Psoas muscle (tissue), 8 donors: ENCODE results near the gene IQCE. TPM values are rescaled to one million over a fixed set of nuclear protein-coding genes. Genes with fewer than 3 reads are reported as not detected.

Experiments used
- ATAC-seq, 4 donors: fragments of 200-7000 bp; cut with Tn5 transposase; one replicate each; pipeline ENCODE4 v1.9.1; 2020; ENCODE audit warnings: moderate library complexity in 3 of 4, mild to moderate bottlenecking in 2 of 4
- DNase-seq, 2 donors: peaks; one replicate each; pipeline ENCODE4 v3.0.0-alpha.2; 2020
- H3K27ac ChIP-seq: fragments of 200-600 bp; one replicate; pipeline ENCODE4 v1.8.0; 2022
- H3K27me3 ChIP-seq, 3 donors: fragments of 200-600 bp in 1 of 3; one replicate each; pipeline versions ENCODE4 v1.6.1 to v1.8.0; 2013 to 2022; ENCODE audit warnings: low read length in 2 of 3, mild to moderate bottlenecking in 2 of 3, moderate library complexity in 1 of 3; ENCODE audit not compliant: insufficient read depth in 3 of 3
- H3K36me3 ChIP-seq, 2 donors: fragments of 200-600 bp in 1 of 2; one replicate each; pipeline versions ENCODE4 v1.6.1 to v1.8.0; 2013 to 2022; ENCODE audit warnings: low read depth in 1 of 2, mild to moderate bottlenecking in 1 of 2, moderate library complexity in 1 of 2; ENCODE audit not compliant: insufficient read depth in 1 of 2
- H3K4me1 ChIP-seq: fragments of 200-600 bp; one replicate; pipeline ENCODE4 v1.8.0; 2022
- H3K4me3 ChIP-seq: fragments of 200-600 bp; one replicate; pipeline ENCODE4 v1.8.0; 2022; ENCODE audit warnings: mild to moderate bottlenecking
- H3K9me3 ChIP-seq: fragments of 200-600 bp; one replicate; pipeline ENCODE4 v1.8.0; 2022
- WGBS, 3 donors: extraction: QIAGEN DNeasy Blood & Tissue Kit; methylation state at CpG; one replicate each; pipeline versions ENCODE4 v1.1.6 to v1.1.7; 2013; 5-methylcytosine and 5-hydroxymethylcytosine counted together
- intact Hi-C, 2 donors: fragments of 100-400 bp; cut with DNase I; formaldehyde crosslinking; loops; one replicate each; pipeline versions ENCODE4 v1.11.0 to v1.14.2; 2022
- polyA plus RNA-seq, 3 donors: library from polyadenylated mRNA; stranded (reverse); fragments of 200-250 nt; gene quantifications; one replicate each; pipeline ENCODE4 v1.2.3, GENCODE V29; 2013
- total RNA-seq, 4 donors: library from RNA; stranded (reverse); fragmentation: NEBNext Ultra II Directional in 2 of 4; extraction: Animal tissue kit (Norgen Biotek cat#: 25700) in 2 of 4; gene quantifications; one replicate each; pipeline versions ENCODE4 v1.2.1 to v1.2.4, GENCODE V29; 2021 to 2023
- TF ChIP-seq, protein P1 (sequence below): fragments of 200-600 bp; IDR thresholded peaks from one replicate; pipeline ENCODE4 v1.8.0; 2022; ENCODE audit warnings: antibody characterized with exemption
- donor health status: healthy with polysubstance abuse.
- donor health status: DM: no; HTN: no; CAD: no; lungs with moderate emphysema.
- donor health status: Bipolar disorder and iron deficiency.
- donor health status: healthy.
- donor health status: DM: yes; HTN: yes; CAD: no.
- donor health status: DM: no; HTN: no; CAD: no.
- donor health status: DM: no; HTN: no; CAD: no.
- donor health status: DM: yes; HTN: yes; CAD: no.

IQCE gene
- total and polyA plus RNA-seq, 7 donors: 2.4 to 9.6 (median 6.6) TPM

DNA sequence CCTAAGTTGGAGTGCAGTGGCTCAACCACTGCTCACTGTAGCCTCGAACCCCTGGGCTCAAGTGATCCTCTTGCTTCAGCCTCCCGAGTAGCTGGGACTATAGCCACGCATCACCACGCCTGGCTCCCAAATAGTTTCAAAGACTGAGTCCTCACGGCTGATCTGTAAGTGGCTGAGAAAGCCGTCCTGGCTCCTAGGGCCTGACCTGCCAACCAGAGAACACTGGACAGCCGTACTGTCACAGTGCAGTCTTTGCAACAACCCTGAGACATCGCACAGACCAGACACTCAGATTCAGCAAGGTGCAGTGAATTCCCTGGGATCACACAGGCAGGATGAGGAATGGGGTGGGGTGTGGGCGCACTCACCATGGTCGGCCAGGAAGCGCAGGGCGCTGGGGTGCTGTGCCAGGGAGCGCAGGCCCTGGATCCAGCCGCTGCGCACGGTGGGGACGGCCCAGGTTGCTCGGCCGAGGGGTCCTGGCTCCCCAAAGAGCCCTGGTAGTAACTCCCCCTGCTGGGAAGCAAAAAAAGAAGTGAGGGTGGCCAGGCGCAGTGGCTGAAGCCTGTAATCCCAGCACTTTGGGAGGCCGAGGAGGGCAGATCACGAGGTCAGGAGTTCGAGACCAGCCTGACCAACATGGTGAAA, 14.1 kb upstream of the IQCE start:
- no peaks in the 10 kb centered on the region for H3K27me3 ChIP-seq
- WGBS, 3 donors: 87 to 93% (median 93%) methylated on average over 23 of the region's 23 CpGs
- intact Hi-C loops: loop anchor here in 1 of 2 donors (5.0 kb wide), 1 partner anchor 67 kb away; the partner anchor contains the start of gene GRIFIN
- DNase-seq (no peak), ATAC-seq (no peak)
- no peak overlapping the region for H3K4me3 ChIP-seq
- TF ChIP-seq, protein P1, sequence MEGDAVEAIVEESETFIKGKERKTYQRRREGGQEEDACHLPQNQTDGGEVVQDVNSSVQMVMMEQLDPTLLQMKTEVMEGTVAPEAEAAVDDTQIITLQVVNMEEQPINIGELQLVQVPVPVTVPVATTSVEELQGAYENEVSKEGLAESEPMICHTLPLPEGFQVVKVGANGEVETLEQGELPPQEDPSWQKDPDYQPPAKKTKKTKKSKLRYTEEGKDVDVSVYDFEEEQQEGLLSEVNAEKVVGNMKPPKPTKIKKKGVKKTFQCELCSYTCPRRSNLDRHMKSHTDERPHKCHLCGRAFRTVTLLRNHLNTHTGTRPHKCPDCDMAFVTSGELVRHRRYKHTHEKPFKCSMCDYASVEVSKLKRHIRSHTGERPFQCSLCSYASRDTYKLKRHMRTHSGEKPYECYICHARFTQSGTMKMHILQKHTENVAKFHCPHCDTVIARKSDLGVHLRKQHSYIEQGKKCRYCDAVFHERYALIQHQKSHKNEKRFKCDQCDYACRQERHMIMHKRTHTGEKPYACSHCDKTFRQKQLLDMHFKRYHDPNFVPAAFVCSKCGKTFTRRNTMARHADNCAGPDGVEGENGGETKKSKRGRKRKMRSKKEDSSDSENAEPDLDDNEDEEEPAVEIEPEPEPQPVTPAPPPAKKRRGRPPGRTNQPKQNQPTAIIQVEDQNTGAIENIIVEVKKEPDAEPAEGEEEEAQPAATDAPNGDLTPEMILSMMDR: no peak
- H3K36me3 ChIP-seq: peaks cover 3 to 95% of the 10 kb centered on the region in 2 donors
- no peaks in the 10 kb centered on the region for H3K4me1 ChIP-seq
- H3K27ac ChIP-seq: no peak overlapping the region
- H3K9me3 ChIP-seq: no peaks in the 10 kb centered on the region

DNA sequence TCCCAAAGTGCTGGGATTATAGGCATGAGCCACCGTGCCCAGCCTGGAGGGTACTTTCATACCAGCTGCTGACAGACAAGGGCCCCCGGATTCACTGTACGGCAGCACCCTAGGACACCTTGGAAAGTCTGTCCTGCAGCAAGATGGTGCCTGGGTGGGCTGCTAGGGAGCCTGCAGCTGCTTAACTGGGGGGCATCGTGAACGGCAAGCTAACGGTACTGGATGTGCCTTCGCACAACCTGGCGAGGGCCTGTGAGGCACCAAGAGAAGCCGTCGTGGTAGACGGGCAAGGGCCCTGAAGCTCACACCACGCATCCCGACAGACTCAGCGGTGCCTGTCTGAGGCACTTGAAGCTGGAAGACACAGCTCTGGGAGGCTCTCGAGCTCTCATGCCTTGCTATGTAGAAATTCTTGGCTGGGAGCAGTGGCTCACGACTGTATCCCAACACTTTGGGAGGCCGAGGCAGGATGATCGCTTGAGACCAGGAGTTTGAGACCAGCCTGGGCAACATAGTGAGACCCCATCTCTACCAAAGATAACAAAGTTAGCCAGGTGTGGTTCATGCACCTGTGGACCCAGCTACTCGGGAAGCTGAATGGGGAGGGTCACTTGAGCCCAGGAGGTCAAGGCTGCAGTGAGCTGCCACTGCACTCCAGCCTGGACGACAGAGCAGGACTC, 12.9 kb upstream of the IQCE start:
- Histone ChIP-seq H3K27me3 (no peaks in the 10 kb centered on the region), H3K27ac (no peak overlapping the region), H3K4me3 (no peak overlapping the region), H3K36me3 (peaks cover 3 to 88% of the 10 kb centered on the region in 2 donors), H3K9me3 (no peaks in the 10 kb centered on the region), H3K4me1 (no peaks in the 10 kb centered on the region)
- 89 to 93% (median 90%) methylated on average over 20 of the region's 20 CpGs for WGBS, 3 donors
- intact Hi-C loops: loop anchor here in 1 of 2 donors (5.0 kb wide), 1 partner anchor 69 kb away; the partner anchor contains the start of gene GRIFIN
- no peak for ATAC-seq
- DNase-seq: no peak
- TF ChIP-seq, protein P1: no peak

DNA sequence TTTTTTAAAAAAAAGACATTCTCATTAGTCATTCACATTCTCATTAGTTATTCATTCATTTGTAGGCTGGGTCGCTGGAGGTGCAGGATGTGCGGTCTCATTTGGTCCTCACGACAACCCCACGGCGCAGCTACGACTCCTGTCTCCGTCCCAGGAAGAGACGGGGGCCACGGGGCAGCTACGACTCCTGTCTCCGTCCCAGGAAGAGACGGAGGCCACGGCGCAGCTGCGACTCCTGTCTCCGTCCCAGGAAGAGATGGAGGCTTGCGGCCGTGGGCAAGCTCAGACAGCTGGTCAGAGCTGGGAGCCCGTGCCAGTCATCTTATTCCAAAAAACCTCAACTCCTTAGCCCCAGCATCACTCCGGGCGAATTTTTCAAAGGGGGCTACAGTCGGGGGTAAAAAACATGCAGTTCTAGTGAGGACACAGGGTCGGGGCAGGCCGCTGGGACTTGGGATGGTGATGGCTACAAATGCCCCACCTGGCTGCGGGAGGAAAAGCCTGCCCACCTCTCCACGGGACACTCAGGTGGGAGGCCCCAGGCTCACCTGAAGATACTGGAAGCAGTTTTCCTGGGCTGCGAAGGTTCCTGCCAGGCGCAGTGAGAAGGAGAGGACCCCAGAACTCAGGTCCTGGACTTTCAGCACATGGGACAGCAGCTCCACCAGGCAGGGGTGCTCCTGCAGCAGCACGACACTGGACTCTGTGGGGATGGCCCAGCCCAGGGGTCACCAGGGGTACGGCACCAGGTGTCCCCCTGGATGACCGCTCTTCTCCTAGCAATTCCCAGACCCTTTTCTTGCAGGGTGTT, 11.8 kb upstream of the IQCE start:
- H3K9me3 ChIP-seq: no peaks in the 10 kb centered on the region
- DNase-seq (no peak), ATAC-seq (no peak)
- no peaks in the 10 kb centered on the region for H3K4me1 ChIP-seq
- 89 to 94% (median 90%) methylated on average over 30 to 31 of the region's 31 CpGs for WGBS, 3 donors
- H3K4me3 ChIP-seq: no peak overlapping the region
- no peak overlapping the region for H3K27ac ChIP-seq
- intact Hi-C loops: loop anchor here in 1 of 2 donors (5.0 kb wide), 1 partner anchor 70 kb away; the partner anchor contains the start of gene GRIFIN
- no peaks in the 10 kb centered on the region for H3K27me3 ChIP-seq
- TF ChIP-seq, protein P1: no peak
- peaks cover 3 to 77% of the 10 kb centered on the region in 2 donors for H3K36me3 ChIP-seq

DNA sequence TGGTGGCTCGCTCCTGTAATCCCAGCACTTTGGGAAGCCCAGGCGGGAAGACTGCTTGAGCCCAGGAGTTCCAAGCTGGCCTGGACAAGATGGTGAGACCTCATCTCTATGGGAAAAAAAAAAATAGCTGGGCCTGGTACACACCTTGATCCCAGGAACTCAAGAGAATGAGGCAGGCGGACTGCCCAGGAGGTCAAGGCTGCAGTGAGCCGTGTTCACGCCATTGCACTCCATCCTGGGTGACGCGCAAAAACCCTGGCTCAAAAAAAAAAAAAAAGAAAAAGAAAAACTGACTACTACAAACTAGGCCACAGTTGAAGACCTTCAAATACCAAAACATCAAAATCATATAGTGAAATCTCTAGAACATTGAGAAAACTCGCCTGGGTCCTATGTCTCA, 7.4 kb upstream of the IQCE start:
- Histone ChIP-seq H3K27me3 (no peaks in the 10 kb centered on the region), H3K4me3 (no peak overlapping the region), H3K4me1 (peaks cover 16% of the 10 kb centered on the region), H3K36me3 (peaks cover 3 to 50% of the 10 kb centered on the region in 2 donors), H3K27ac (no peak overlapping the region), H3K9me3 (no peaks in the 10 kb centered on the region)
- TF ChIP-seq, protein P1: no peak
- ATAC-seq (no peak), DNase-seq (no peak)
- intact Hi-C loops: no loop called here
- WGBS, 3 donors: 97 to 99% (median 98%) methylated on average over 8 of the region's 8 CpGs
